CD4-positive, alpha-beta T cell treated with Interleukin-15 for 4 hours (primary cell): Measurements from ENCODE around the gene SMIM24.
"Not testable (repeated sequence)": the region's sequence is repeated elsewhere in the genome, so short reads cannot be mapped to it uniquely, and the experiment has no call there.

Experiments used
- DNase-seq: peaks from one replicate; pipeline ENCODE4 v3.0.0-alpha.2; 2020; ENCODE audit warnings: low spot score

Gene SMIM24

DNA sequence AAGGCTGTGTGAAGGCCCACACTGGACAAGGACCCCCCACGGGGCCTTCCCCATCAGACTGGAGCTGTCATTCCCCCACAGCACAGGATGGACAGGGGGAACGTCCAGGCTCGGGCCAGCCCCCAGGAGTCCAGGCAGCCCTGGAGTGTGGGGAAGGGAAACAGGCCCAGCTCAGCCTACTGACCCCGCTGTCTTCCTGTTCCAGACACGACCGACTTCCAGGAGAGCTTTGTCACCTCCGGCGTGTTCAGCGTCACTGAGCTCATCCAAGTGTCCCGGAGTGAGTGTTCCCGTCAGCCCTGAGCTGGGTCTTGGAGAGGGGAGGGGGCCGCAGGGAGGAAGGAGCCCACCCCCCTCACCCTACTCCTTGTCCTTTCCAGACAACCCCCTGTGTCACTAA lies 47.0 kb downstream of the SMIM24 start:
- no peak for DNase-seq

DNA sequence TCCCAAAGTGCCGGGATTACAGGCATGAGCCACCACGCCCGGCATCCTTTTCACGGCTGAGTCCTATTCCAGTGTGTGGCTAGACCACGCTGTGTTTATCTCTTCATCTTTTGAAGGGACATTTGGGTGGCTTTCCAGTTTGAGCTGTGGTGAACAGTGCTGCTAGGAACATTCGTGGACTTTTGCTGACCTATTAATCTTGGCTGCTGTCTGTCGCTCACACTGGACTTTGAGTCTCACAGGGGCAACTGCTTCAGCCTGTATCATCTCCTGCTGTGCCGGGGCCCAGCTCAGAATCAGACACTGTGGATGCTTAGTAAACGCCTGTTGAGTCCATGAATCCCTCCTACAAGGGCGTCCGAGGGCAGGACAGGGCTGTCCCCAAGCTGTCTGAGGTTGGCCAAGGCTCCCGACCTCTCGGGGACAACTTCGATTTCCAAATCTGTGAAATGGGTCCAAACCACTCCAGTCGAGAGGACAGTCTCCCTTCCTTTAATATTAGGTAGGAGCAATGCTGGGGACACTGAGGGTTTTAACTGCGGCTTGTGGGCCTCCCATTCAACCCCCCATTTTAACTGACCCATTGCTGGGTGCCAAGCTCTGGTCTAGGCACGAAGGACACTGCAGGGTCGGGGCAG lies 48.4 kb downstream of the SMIM24 start:
- no peak for DNase-seq

DNA sequence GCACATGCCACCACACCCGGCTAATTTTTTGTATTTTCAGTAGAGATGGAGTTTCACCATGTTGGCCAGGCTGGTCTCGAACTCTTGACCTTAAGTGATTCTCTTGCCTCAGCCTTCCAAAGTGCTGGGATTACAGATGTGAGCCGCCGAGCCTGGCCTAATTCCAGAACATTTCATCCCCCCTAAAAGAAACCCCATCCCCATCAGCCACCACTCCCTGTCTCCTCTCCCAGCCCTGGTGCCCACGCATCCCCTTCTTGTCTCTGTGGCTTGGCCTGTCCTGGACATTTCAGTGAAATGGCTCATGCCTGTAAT lies 50.0 kb downstream of the SMIM24 start:
- DNase-seq = not testable (repeated sequence)

DNA sequence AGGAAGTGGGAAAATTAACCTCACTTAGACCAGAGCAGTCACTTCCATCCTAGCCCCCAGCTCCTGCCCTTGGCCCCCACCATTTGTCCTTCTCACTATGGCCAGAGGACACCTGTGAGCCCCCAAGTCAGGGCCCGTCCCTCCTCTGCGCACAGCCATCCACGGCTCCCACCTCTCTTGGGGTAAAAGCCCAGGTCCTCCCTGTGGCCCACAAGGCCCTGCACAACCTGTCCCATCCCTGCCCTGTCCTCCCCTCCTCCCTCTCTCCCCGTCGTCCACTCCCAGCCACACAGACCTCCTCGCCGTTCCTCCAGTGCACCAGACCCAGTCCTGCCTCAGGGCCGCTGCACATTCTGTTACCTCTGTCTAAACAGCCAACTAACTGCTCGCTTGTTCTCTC lies 53.9 kb downstream of the SMIM24 start:
- no peak for DNase-seq
